Measurements from ENCODE around the gene PCDHGC4.

Gene PCDHGC4

GRCh38 chr5:141488591-141489561, 4.0 kb downstream of the PCDHGC4 start, which contains the start of gene PCDHGC5:
Gene PCDHGC5 (plus strand): TSS chr5:141489081. CDS start chr5:141489241, 160 bp downstream.
- intact Hi-C loops (cut with DNase I): no loop called here
- peak in 39 of 42 donors; percentile 37 to 92 (median 72) for DNase-seq

DNA sequence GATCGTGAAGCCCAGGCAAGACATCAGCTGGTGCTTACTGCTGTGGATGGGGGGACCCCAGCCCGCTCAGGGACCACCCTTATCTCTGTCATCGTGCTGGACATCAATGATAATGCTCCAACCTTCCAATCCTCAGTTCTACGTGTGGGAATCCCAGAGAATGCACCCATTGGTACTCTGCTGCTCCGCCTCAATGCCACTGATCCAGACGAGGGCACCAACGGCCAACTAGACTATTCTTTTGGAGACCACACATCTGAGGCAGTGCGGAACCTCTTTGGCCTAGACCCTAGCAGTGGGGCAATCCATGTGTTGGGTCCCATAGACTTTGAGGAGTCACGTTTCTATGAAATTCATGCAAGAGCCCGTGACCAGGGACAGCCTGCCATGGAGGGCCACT, 5.0 kb downstream of the PCDHGC4 start:
- intact Hi-C loops (cut with DNase I): no loop called here
- peak in 17 of 42 donors; percentile 32 to 75 (median 56) for DNase-seq

DNA sequence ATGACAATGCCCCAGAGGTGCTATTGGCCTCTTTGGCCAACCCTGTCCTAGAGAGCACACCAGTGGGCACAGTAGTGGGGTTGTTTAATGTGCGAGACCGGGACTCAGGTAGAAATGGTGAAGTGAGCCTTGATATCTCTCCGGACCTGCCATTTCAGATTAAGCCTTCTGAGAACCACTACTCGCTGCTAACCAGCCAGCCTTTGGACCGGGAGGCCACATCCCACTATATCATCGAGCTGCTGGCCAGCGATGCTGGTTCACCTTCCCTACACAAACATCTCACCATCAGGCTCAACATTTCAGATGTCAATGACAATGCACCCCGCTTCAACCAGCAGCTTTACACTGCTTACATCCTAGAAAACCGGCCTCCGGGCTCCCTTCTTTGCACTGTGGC, 5.4 kb downstream of the PCDHGC4 start:
- intact Hi-C loops (cut with DNase I): no loop called here
- DNase-seq: no peak

DNA sequence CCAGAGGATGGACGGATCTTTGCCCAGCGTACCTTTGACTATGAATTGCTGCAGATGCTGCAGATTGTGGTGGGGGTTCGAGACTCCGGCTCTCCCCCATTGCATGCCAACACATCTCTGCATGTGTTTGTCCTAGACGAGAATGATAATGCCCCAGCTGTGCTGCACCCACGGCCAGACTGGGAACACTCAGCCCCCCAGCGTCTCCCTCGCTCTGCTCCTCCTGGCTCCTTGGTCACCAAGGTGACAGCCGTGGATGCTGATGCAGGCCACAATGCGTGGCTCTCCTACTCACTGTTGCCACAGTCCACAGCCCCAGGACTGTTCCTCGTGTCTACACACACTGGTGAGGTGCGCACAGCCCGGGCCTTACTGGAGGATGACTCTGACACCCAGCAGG, 5.9 kb downstream of the PCDHGC4 start:
- intact Hi-C loops (cut with DNase I): no loop called here
- DNase-seq: peak in 1 of 42 donors; percentile 10

GRCh38 chr5:141491323-141492167, 6.7 kb downstream of the PCDHGC4 start:
- peak in 1 of 42 donors; percentile 10 for DNase-seq
- intact Hi-C loops (cut with DNase I): no loop called here

- DNase-seq: peak in 26 of 42 donors; percentile 37 to 70 (median 58)
- intact Hi-C loops (cut with DNase I): no loop called here
These were observed 7.5 kb downstream of the PCDHGC4 start for GRCh38 chr5:141492168-141492885.

- intact Hi-C loops (cut with DNase I): no loop called here
- DNase-seq: peak in 32 of 42 donors; percentile 19 to 90 (median 63)
These were observed 8.9 kb downstream of the PCDHGC4 start for GRCh38 chr5:141493500-141494422.

GRCh38 chr5:141494761-141495452, 10.1 kb downstream of the PCDHGC4 start:
- intact Hi-C loops (cut with DNase I): no loop called here
- DNase-seq: peak in 35 of 42 donors; percentile 47 to 87 (median 66)

DNA sequence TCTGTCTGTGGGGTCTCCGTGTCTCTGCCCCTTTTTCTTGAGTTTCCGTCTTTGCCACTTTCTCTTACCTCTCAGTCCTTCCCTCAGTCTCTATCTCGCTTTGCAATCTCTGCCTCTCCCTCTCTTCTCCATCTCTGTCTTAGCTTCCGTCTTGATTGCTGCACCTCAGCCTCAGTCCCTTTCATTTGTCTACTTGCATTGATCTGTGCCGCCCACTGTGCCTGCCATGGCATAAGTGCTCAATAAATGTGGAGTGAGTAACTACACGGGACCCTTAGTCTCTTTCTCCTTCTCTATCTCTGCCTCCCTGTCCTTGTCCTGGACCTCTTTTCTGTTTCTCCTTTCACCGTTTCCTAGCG, 10.6 kb downstream of the PCDHGC4 start:
- no peak for DNase-seq
- intact Hi-C loops (cut with DNase I): no loop called here

GRCh38 chr5:141496038-141496437, 11.2 kb downstream of the PCDHGC4 start:
- intact Hi-C loops (cut with DNase I): no loop called here

DNA sequence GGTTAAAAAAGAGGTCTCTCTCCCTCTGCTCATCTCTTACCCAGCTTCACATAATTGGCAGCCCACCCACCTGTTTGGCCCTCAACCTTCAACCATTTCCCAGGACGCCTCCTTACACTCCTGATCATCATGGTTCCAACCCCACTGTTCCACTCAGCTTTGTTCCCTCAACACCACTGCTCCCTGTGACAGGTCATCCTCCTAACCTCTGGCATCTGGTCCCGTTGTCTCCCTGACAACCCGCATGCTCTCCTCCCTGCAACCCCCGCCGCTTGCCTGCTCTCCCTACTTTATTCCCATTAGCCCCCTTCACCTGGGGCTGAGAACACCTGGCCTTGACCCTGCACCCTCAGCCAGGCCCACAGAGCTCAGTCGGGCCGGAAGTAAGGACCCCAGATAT, 16.9 kb downstream of the PCDHGC4 start:
- intact Hi-C loops (cut with DNase I): no loop called here
- DNase-seq: no peak

More at GRCh38 chr5:141496038-141496437, 11.2 kb downstream of the PCDHGC4 start:
- peak in 3 of 42 donors; percentile 14 to 44 (median 38) for DNase-seq

GRCh38 chr5:141503681-141504080, 18.9 kb downstream of the PCDHGC4 start:
- DNase-seq: no peak

GRCh38 chr5:141504216-141504615, 19.4 kb downstream of the PCDHGC4 start:
- intact Hi-C loops (cut with DNase I): no loop called here
- peak in 9 of 42 donors; percentile 18 to 71 (median 53) for DNase-seq

More at GRCh38 chr5:141503681-141504080, 18.9 kb downstream of the PCDHGC4 start:
- intact Hi-C loops (cut with DNase I): no loop called here

GRCh38 chr5:141506381-141507155, 21.7 kb downstream of the PCDHGC4 start:
- intact Hi-C loops (cut with DNase I): no loop called here

DNA sequence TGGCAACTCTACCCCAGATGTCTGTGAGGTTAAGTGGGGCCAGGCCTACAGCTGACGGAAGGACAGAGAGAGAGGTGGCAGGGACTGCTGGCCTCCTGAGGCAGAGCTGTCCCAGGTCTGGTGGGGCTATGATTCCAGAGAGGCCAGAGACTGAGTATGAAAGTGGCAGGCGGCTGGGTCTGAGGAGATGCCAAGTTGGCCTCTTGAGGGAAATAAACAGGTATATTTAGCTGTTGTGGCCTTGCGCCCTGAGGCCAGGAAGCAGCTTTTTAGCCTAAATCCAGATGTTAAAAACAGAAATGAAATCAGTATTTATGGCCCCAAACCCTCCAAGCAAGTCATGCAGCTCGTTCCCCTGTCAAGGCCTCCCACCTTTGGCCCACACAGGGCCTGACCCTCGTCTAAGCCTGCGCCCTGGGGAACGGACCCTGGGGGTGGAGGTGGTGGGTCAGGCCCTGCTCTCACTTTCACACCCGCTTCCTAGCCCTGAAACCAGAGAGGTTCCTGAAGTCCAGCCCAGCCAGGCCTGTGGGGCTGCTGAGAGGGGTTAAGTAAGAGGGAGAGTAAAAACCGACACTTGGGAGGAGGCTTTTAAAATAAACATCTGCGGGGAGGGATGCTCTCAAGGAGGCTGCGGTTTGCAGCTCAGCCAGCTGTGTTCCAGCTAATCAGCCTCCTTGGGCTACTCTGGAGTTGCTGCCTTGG, 22.7 kb downstream of the PCDHGC4 start:
- no peak for DNase-seq

More at GRCh38 chr5:141506381-141507155, 21.7 kb downstream of the PCDHGC4 start:
- DNase-seq: no peak

DNA sequence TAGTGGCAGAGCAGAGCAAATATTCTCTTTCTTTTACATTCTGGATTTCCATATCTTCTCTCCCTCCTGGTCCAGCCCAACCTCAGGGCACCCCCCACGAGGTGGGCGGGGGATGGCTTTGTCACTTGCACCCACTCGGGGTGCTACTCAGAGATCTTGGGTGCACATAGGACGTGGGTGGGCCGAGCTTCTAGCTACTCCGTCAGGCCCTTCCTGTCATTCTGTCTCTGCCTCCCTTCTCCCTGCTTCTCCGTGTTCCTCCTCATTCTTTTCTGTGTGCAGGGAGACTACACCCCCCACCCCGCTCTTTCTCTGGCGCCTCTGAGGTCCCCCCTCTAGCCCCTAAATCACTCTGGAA, 23.6 kb downstream of the PCDHGC4 start:
- DNase-seq: peak in 7 of 42 donors; percentile 18 to 62 (median 31)
- intact Hi-C loops (cut with DNase I): no loop called here

More for the DNA sequence above, 22.7 kb downstream of the PCDHGC4 start:
- intact Hi-C loops (cut with DNase I): no loop called here
